HG02759 (cell line): ENCODE results near the gene CFDP1.
A peak's percentile ranks its signal among the peaks of the same experiment; 100 is the strongest.

Experiments used
- ATAC-seq: cut with Tn5 transposase; IDR thresholded peaks from one replicate; pipeline ENCODE4 v1.9.1; 2021; ENCODE audit warnings: mild to moderate bottlenecking, moderate library complexity; ENCODE audit not compliant: unreplicated experiment

CFDP1 gene

GRCh38 chr16:75256059-75256571 is 177.2 kb downstream of the CFDP1 start:
- ATAC-seq, result no peak

GRCh38 chr16:75254359-75254837 is 178.9 kb downstream of the CFDP1 start:
- no peak for ATAC-seq

GRCh38 chr16:75252946-75253911 is 180.1 kb downstream of the CFDP1 start:
- ATAC-seq, result no peak

- no peak for ATAC-seq
Measured at GRCh38 chr16:75252049-75252864, 181.0 kb downstream of the CFDP1 start.

GRCh38 chr16:75251280-75252048 is 181.8 kb downstream of the CFDP1 start, which contains the start of gene BCAR1:
TSS of gene BCAR1 (minus strand) at chr16:75251624. CDS start at chr16:75251482, 142 bp downstream.
- ATAC-seq, result peak; percentile 85

GRCh38 chr16:75250809-75251279 is 182.5 kb downstream of the CFDP1 start:
- ATAC-seq, result peak; percentile 51

GRCh38 chr16:75250089-75250808 is 183.1 kb downstream of the CFDP1 start:
- no peak for ATAC-seq

- ATAC-seq, result no peak
Measured at GRCh38 chr16:75249441-75249840, 183.9 kb downstream of the CFDP1 start.

GRCh38 chr16:75248536-75249380 is 184.5 kb downstream of the CFDP1 start:
- no peak for ATAC-seq

- ATAC-seq, result no peak
Measured at GRCh38 chr16:75248142-75248535, 185.2 kb downstream of the CFDP1 start.

GRCh38 chr16:75247249-75247648 is 186.1 kb downstream of the CFDP1 start:
- no peak for ATAC-seq

GRCh38 chr16:75246504-75247205 is 186.6 kb downstream of the CFDP1 start:
- no peak for ATAC-seq

- ATAC-seq, result peak; percentile 58
Measured at GRCh38 chr16:75244844-75245758, 188.2 kb downstream of the CFDP1 start.

GRCh38 chr16:75244225-75244809 is 189.0 kb downstream of the CFDP1 start:
- ATAC-seq, result no peak
